NCI-H2107 (cell line): ENCODE data around the gene GLCCI1.

ENCODE experiments used
- DNase-seq: peaks from one replicate; lab custom pipeline; 2025; lab: John Stamatoyannopoulos, UW

Gene GLCCI1

GRCh38 chr7:7962851-7963250, 5.7 kb upstream of the GLCCI1 start:
- no peak for DNase-seq

GRCh38 chr7:7964250-7964649, 4.3 kb upstream of the GLCCI1 start:
- DNase-seq: no peak

- DNase-seq: no peak
Observed at GRCh38 chr7:7964691-7965090, 3.9 kb upstream of the GLCCI1 start.

- DNase-seq: no peak
Observed at GRCh38 chr7:7965301-7965700, 3.3 kb upstream of the GLCCI1 start.

- DNase-seq: no peak
Observed at GRCh38 chr7:7966141-7966734, 2.4 kb upstream of the GLCCI1 start.

- no peak for DNase-seq
Observed at GRCh38 chr7:7967886-7968543, 581 bp upstream of the GLCCI1 start.

GRCh38 chr7:7969306-7970236, 975 bp downstream of the GLCCI1 start:
- peak; percentile 22 for DNase-seq

GRCh38 chr7:7970237-7970530, 1.6 kb downstream of the GLCCI1 start:
- DNase-seq: peak; percentile 25

GRCh38 chr7:7970531-7971307, 2.1 kb downstream of the GLCCI1 start:
- DNase-seq: no peak

- no peak for DNase-seq
Observed at GRCh38 chr7:7971308-7972040, 2.9 kb downstream of the GLCCI1 start.

- no peak for DNase-seq
Observed at GRCh38 chr7:7972128-7972527, 3.5 kb downstream of the GLCCI1 start.

GRCh38 chr7:7972922-7973594, 4.5 kb downstream of the GLCCI1 start:
- no peak for DNase-seq

- no peak for DNase-seq
Observed at GRCh38 chr7:7976677-7977076, 8.1 kb downstream of the GLCCI1 start.

GRCh38 chr7:7977774-7978173, 9.2 kb downstream of the GLCCI1 start:
- DNase-seq: no peak

GRCh38 chr7:7978860-7979259, 10.3 kb downstream of the GLCCI1 start:
- DNase-seq: no peak

GRCh38 chr7:7979558-7979957, 11.0 kb downstream of the GLCCI1 start:
- DNase-seq: no peak

GRCh38 chr7:7980134-7980533, 11.5 kb downstream of the GLCCI1 start:
- no peak for DNase-seq

GRCh38 chr7:7982904-7983303, 14.3 kb downstream of the GLCCI1 start:
- no peak for DNase-seq

- no peak for DNase-seq
Observed at GRCh38 chr7:7984424-7984823, 15.8 kb downstream of the GLCCI1 start.

GRCh38 chr7:7988706-7989105, 20.1 kb downstream of the GLCCI1 start:
- no peak for DNase-seq

- no peak for DNase-seq
Observed at GRCh38 chr7:7989133-7989532, 20.5 kb downstream of the GLCCI1 start.
